Esophagus squamous epithelium (tissue), 4 donors: ENCODE data around the gene NUDT6.

Source experiments
- POLR2A ChIP-seq, 4 donors: fragments of 450-650 bp; IDR thresholded peaks; one replicate each; pipeline ENCODE4 v1.6.1; 2017; ENCODE audit warnings: antibody characterized with exemption in 4 of 4, mild to moderate bottlenecking in 4 of 4, moderate library complexity in 3 of 4
- TF ChIP-seq, protein P1 (sequence below), 6 experiments: fragments of 450-650 bp in 4 of 6; fragments of 200-600 bp in 2 of 6; sonication (generic) in 2 of 6; IDR thresholded peaks; one replicate each; pipeline ENCODE4 v1.5.1; 2016 to 2019; ENCODE audit warnings: antibody characterized with exemption in 6 of 6, mild to moderate bottlenecking in 4 of 6, moderate library complexity in 4 of 6

DNA sequence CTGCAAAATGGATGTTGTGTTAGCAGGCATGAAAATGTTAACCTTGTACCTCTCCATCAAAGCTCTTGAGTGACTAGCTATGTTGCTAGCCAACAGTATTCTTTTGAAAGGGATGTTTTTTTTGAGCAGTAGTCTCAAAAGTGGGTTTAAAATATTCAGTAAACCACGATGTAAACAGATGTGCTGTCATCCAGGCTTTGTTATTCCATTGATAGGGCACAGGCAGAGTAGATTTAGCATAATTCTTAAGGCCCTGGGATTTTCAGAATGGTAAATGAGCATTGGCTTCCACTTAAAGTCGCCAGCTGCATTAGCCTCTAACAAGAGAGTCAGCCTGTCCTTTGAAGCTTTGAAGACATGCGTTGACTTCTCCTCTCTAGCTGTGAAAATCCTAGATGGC, 77.3 kb downstream of the NUDT6 start:
- TF ChIP-seq, protein P1, sequence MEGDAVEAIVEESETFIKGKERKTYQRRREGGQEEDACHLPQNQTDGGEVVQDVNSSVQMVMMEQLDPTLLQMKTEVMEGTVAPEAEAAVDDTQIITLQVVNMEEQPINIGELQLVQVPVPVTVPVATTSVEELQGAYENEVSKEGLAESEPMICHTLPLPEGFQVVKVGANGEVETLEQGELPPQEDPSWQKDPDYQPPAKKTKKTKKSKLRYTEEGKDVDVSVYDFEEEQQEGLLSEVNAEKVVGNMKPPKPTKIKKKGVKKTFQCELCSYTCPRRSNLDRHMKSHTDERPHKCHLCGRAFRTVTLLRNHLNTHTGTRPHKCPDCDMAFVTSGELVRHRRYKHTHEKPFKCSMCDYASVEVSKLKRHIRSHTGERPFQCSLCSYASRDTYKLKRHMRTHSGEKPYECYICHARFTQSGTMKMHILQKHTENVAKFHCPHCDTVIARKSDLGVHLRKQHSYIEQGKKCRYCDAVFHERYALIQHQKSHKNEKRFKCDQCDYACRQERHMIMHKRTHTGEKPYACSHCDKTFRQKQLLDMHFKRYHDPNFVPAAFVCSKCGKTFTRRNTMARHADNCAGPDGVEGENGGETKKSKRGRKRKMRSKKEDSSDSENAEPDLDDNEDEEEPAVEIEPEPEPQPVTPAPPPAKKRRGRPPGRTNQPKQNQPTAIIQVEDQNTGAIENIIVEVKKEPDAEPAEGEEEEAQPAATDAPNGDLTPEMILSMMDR (IDR thresholded peaks at IDR 0.05): no peak
- no peak for TF ChIP-seq POLR2A (IDR thresholded peaks at IDR 0.05)
